Adrenal gland (tissue), 12 donors: ENCODE data around the gene CFAP410. TPM values are rescaled to one million over a fixed set of nuclear protein-coding genes. Genes with fewer than 3 reads are reported as not detected.

ENCODE experiments used
- DNase-seq, 7 donors: peaks; one replicate each; pipeline ENCODE4 v3.0.0-alpha.2; 2019 to 2020
- H3K27ac ChIP-seq, 5 donors: fragments of 200-600 bp; sonication (generic) in 4 of 5; 1 replicate in 3 of 5; 2 replicates in 2 of 5; pipeline versions ENCODE4 v1.5.1 to v1.8.0; 2016 to 2020; ENCODE audit warnings: mild to moderate bottlenecking in 1 of 5
- H3K27me3 ChIP-seq: fragments of 200-600 bp; 2 replicates; pipeline ENCODE4 v1.8.0; 2021
- H3K36me3 ChIP-seq, 2 donors: fragments of 200-600 bp; replicated peaks in 1 of 2; 1 replicate in 1 of 2; 2 replicates in 1 of 2; pipeline versions ENCODE4 v1.5.1 to v1.8.0; 2018 to 2022
- H3K4me1 ChIP-seq, 2 donors: fragments of 200-600 bp; replicated peaks in 1 of 2; 1 replicate in 1 of 2; 2 replicates in 1 of 2; pipeline versions ENCODE4 v1.5.1 to v1.8.0; 2018 to 2021
- H3K4me3 ChIP-seq, 4 donors: fragments of 200-600 bp; sonication (generic) in 3 of 4; one replicate each; pipeline ENCODE4 v1.5.1; 2016 to 2018
- H3K9me3 ChIP-seq, 3 donors: fragments of 200-600 bp; sonication (generic) in 1 of 3; replicated peaks in 1 of 3; 1 replicate in 2 of 3; 2 replicates in 1 of 3; pipeline versions ENCODE4 v1.5.1 to v1.8.0; 2016 to 2021
- CTCF ChIP-seq, 6 experiments: fragments of 450-650 bp in 4 of 6; fragments of 200-600 bp in 2 of 6; sonication (generic) in 1 of 6; IDR thresholded peaks; 1 replicate in 5 of 6; 2 replicates in 1 of 6; pipeline versions ENCODE4 v1.5.1 to v1.8.0; 2016 to 2021; ENCODE audit warnings: antibody characterized with exemption in 6 of 6, mild to moderate bottlenecking in 2 of 6, moderate library complexity in 1 of 6
- POLR2A ChIP-seq, 2 donors: fragments of 450-650 bp; IDR thresholded peaks; one replicate each; pipeline ENCODE4 v1.6.1; 2017; ENCODE audit warnings: antibody characterized with exemption in 2 of 2, mild to moderate bottlenecking in 2 of 2, moderate library complexity in 1 of 2
- WGBS, 4 donors: extraction: QIAGEN DNeasy Blood & Tissue Kit in 2 of 4; methylation state at CpG; one replicate each; pipeline versions ENCODE4 v1.1.5 to v1.1.7; 2013 to 2017; 5-methylcytosine and 5-hydroxymethylcytosine counted together
- intact Hi-C, 2 donors: fragments of 100-400 bp; cut with DNase I; formaldehyde crosslinking; loops; one replicate each; pipeline versions ENCODE4 v1.14.1 to v1.15.0; 2022 to 2023
- polyA plus RNA-seq, 3 donors: library from polyadenylated mRNA; stranded (reverse); fragments of 200-250 nt in 2 of 3; fragments of 350-450 nt in 1 of 3; fragmentation: Illumina TruSeq in 1 of 3; extraction: RNeasy Lipid Tissue Mini Kit (QIAGEN cat#74804) in 1 of 3; gene quantifications; one replicate each; pipeline ENCODE4 v1.2.3, GENCODE V29; 2013 to 2014
- total RNA-seq, 9 donors: library from RNA; depleted of rRNA in 4 of 9; stranded (reverse); fragments of >200 nt in 4 of 9; fragments of 120-200 nt in 1 of 9; fragmentation: NEBNext Ultra II Directional in 1 of 9; extraction: Animal tissue kit (Norgen Biotek cat#: 25700) in 1 of 9; gene quantifications; one replicate each; pipeline versions ENCODE4 v1.1.0 to v1.2.4, GENCODE V29; 2013 to 2023
- donor health status: healthy with polysubstance abuse.
- donor health status: Bipolar disorder and iron deficiency.
- donor health status: DM: yes; HTN: yes; CAD: no.
- donor health status: DM: no; HTN: no; CAD: no.
- donor health status: DM: no; HTN: no; CAD: no.
- donor health status: DM: yes; HTN: yes; CAD: no.

The CFAP410 gene
- total and polyA plus RNA-seq, 12 donors, result 1.4 to 149 (median 37.0) TPM

- peaks cover 0 to 37% of the 10 kb centered on the region in 2 donors for H3K36me3 ChIP-seq
- 80 to 89% (median 88%) methylated on average over 15 to 25 of the region's 25 CpGs for WGBS, 4 donors
- intact Hi-C loops, result loop anchor here in 1 of 2 donors (10.0 kb wide), 1 partner anchor 136 kb away; no protein-coding TSS in a partner anchor
Observed at GRCh38 chr21:44328242-44328895, 10.8 kb downstream of the CFAP410 start.

GRCh38 chr21:44327603-44327974 is 11.6 kb downstream of the CFAP410 start:
- WGBS, 4 donors, result 90 to 93% (median 91%) methylated on average over 2 to 11 of the region's 11 CpGs
- TF ChIP-seq CTCF (IDR thresholded peaks at IDR 0.05) (no peak), POLR2A (IDR thresholded peaks at IDR 0.05) (no peak)
- no peak for DNase-seq
- H3K27ac ChIP-seq, result no peak overlapping the region
- no peak overlapping the region for H3K4me3 ChIP-seq
- no peaks in the 10 kb centered on the region for H3K9me3 ChIP-seq
- H3K4me1 ChIP-seq, result no peaks in the 10 kb centered on the region
- H3K27me3 ChIP-seq, result no peaks in the 10 kb centered on the region
- intact Hi-C loops, result loop anchor here in 1 of 2 donors (10.0 kb wide), 1 partner anchor 137 kb away; no protein-coding TSS in a partner anchor
- peaks cover 0 to 41% of the 10 kb centered on the region in 2 donors for H3K36me3 ChIP-seq

More at GRCh38 chr21:44328242-44328895, 10.8 kb downstream of the CFAP410 start:
- no peak overlapping the region for H3K4me3 ChIP-seq
- no peaks in the 10 kb centered on the region for H3K4me1 ChIP-seq
- H3K9me3 ChIP-seq, result no peaks in the 10 kb centered on the region
- TF ChIP-seq POLR2A (IDR thresholded peaks at IDR 0.05) (no peak), CTCF (IDR thresholded peaks at IDR 0.05) (no peak)
- no peak for DNase-seq
- no peak overlapping the region for H3K27ac ChIP-seq
- no peaks in the 10 kb centered on the region for H3K27me3 ChIP-seq

GRCh38 chr21:44326716-44327602 is 12.2 kb downstream of the CFAP410 start:
- no peak overlapping the region for H3K27ac ChIP-seq

More at GRCh38 chr21:44326716-44327602, 12.2 kb downstream of the CFAP410 start:
- Histone ChIP-seq H3K4me1 (no peaks in the 10 kb centered on the region), H3K9me3 (no peaks in the 10 kb centered on the region), H3K27me3 (no peaks in the 10 kb centered on the region), H3K4me3 (no peak overlapping the region), H3K36me3 (peaks cover 0 to 48% of the 10 kb centered on the region in 2 donors)
- 87 to 98% (median 92%) methylated on average over 7 to 25 of the region's 26 CpGs for WGBS, 4 donors
- no peak for DNase-seq
- TF ChIP-seq POLR2A (IDR thresholded peaks at IDR 0.05), result no peak
- no peak for TF ChIP-seq CTCF (IDR thresholded peaks at IDR 0.05)
- intact Hi-C loops, result loop anchor here in 1 of 2 donors (10.0 kb wide), 1 partner anchor 138 kb away; no protein-coding TSS in a partner anchor
